GM12891 (cell line): Measurements from ENCODE around the gene HK1.

Source experiments
- POLR2A ChIP-seq: IDR thresholded peaks from 2 replicates; pipeline ENCODE4 v1.6.1; 2011; ENCODE audit warnings: low read depth, low read length, control low read depth
- SPI1 ChIP-seq: IDR thresholded peaks from 2 replicates; pipeline ENCODE4 v1.6.1; 2011; ENCODE audit warnings: low read depth, low read length, control low read depth
- TAF1 ChIP-seq: IDR thresholded peaks from 2 replicates; pipeline ENCODE4 v1.6.1; 2011; ENCODE audit warnings: low read depth, low read length, control low read depth

- TF ChIP-seq POLR2A, result no peak
- no peak for TF ChIP-seq SPI1
- TF ChIP-seq TAF1, result no peak
Observed at GRCh38 chr10:69334302-69335062, 56.2 kb downstream of the HK1 start.
